Mesendoderm (in vitro differentiated cells): ENCODE data around the gene RAET1E.

Experiments
- DNase-seq: peaks from one replicate; pipeline ENCODE4 v3.0.0; 2013
- H2AK5ac ChIP-seq: 2 replicates; pipeline ENCODE4 v1.6.1; 2013; ENCODE audit warnings: low read length, inconsistent platforms
- H2BK120ac ChIP-seq: 2 replicates; pipeline ENCODE4 v1.6.1; 2013; ENCODE audit warnings: low read depth, mild to moderate bottlenecking, low read length, moderate library complexity, mixed read lengths
- H2BK15ac ChIP-seq: replicated peaks from 2 replicates; pipeline ENCODE4 v1.6.1; 2013; ENCODE audit warnings: low read depth, mild to moderate bottlenecking, moderate library complexity
- H2BK5ac ChIP-seq: 2 replicates; pipeline ENCODE4 v1.6.1; 2013; ENCODE audit warnings: low read length, inconsistent platforms
- H3K18ac ChIP-seq: 2 replicates; pipeline ENCODE4 v1.6.1; 2013; ENCODE audit warnings: mild to moderate bottlenecking, low read length, mixed read lengths
- H3K23ac ChIP-seq: one replicate; pipeline ENCODE4 v1.6.1; 2013; ENCODE audit warnings: low read length
- H3K27ac ChIP-seq: 2 replicates; pipeline ENCODE4 v1.5.1; 2013; ENCODE audit warnings: low read depth, mild to moderate bottlenecking, inconsistent platforms, low read length, moderate library complexity
- H3K27me3 ChIP-seq: 2 replicates; pipeline ENCODE4 v1.6.1; 2013; ENCODE audit warnings: low read length, control low read depth, mild to moderate bottlenecking, inconsistent platforms; ENCODE audit not compliant: insufficient read depth, poor library complexity
- H3K36me3 ChIP-seq: 2 replicates; pipeline ENCODE4 v1.6.1; 2013; ENCODE audit warnings: low read length, inconsistent platforms; ENCODE audit not compliant: control insufficient read depth, insufficient read depth
- H3K4ac ChIP-seq: one replicate; pipeline ENCODE4 v1.6.1; 2013; ENCODE audit warnings: low read depth, mild to moderate bottlenecking, low read length, moderate library complexity
- H3K4me1 ChIP-seq: 2 replicates; pipeline ENCODE4 v1.6.1; 2013; ENCODE audit warnings: low read depth, low read length, inconsistent platforms; ENCODE audit not compliant: control insufficient read depth
- H3K4me2 ChIP-seq: 2 replicates; pipeline ENCODE4 v1.6.1; 2013; ENCODE audit warnings: low read length
- H3K4me3 ChIP-seq: 2 replicates; pipeline ENCODE4 v1.5.1; 2013; ENCODE audit warnings: mild to moderate bottlenecking, low read length
- H3K56ac ChIP-seq: one replicate; pipeline ENCODE4 v1.6.1; 2013; ENCODE audit warnings: low read length
- H3K79me1 ChIP-seq: 2 replicates; pipeline ENCODE4 v1.6.1; 2013; ENCODE audit warnings: low read length, inconsistent platforms
- H3K79me2 ChIP-seq: 2 replicates; pipeline ENCODE4 v1.6.1; 2013; ENCODE audit warnings: mild to moderate bottlenecking, low read length; ENCODE audit not compliant: control insufficient read depth, insufficient read depth
- H3K9ac ChIP-seq: 2 replicates; pipeline ENCODE4 v1.6.1; 2013; ENCODE audit warnings: low read length, inconsistent platforms
- H4K5ac ChIP-seq: one replicate; pipeline ENCODE4 v1.6.1; 2013; ENCODE audit warnings: low read length
- H4K8ac ChIP-seq: one replicate; pipeline ENCODE4 v1.6.1; 2013; ENCODE audit warnings: low read depth, mild to moderate bottlenecking, control low read depth, low read length, moderate library complexity
- WGBS: extraction: QIAGEN DNeasy Blood & Tissue Kit; methylation state at CpG from one replicate; pipeline ENCODE4 v1.1.7; 2013; ENCODE audit warnings: low lambda C conversion rate, missing lambda C conversion rate; ENCODE audit not compliant: insufficient coverage; ENCODE audit errors: extremely low coverage; 5-methylcytosine and 5-hydroxymethylcytosine counted together

Gene RAET1E

DNA sequence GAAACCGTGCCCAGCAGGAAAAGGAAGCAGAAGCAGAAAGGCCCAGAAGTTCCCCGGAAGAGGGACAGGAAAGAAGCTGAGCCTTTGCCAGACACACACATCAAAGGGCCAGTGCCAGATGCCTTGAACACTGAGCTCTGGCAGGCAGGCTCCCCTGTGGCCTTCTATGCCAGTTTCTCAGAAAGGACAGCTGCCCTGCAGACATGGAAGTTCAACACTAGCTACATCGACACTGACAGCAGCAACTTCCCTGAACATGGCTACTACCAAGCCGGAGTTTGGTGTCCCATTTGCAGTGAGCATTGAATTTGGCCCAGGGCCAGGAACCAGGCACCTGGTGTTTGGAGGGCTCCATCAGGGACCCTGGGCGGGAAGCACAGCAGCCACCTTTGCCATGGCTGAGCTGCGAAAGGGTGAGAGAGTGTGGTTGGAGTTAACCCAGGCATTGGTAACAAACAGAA lies 8.0 kb upstream of the RAET1E start:
- Histone ChIP-seq H3K4me1 (no peaks in the 10 kb centered on the region), H4K5ac (no peak overlapping the region)

GRCh38 chr6:149905371-149905910 lies 7.5 kb upstream of the RAET1E start:
- Histone ChIP-seq H3K27ac (no peak overlapping the region), H3K4me2 (no peak overlapping the region), H4K5ac (no peak overlapping the region), H4K8ac (no peak overlapping the region), H3K79me2 (no peaks in the 10 kb centered on the region), H3K23ac (no peak overlapping the region), H3K4ac (no peak overlapping the region), H3K18ac (no peak overlapping the region), H2BK5ac (no peak overlapping the region), H3K36me3 (no peaks in the 10 kb centered on the region), H3K4me3 (no peak overlapping the region), H3K56ac (no peak overlapping the region), H2BK120ac (no peak overlapping the region), H3K27me3 (no peaks in the 10 kb centered on the region), H2BK15ac (no peak overlapping the region), H3K4me1 (no peaks in the 10 kb centered on the region), H3K79me1 (no peaks in the 10 kb centered on the region), H2AK5ac (no peak overlapping the region), H3K9ac (no peak overlapping the region)
- DNase-seq: no peak
- no CpG with 5 or more reads among the region's 18 CpGs for WGBS

More for the DNA sequence above, 8.0 kb upstream of the RAET1E start:
- H3K23ac ChIP-seq: no peak overlapping the region
- H3K4ac ChIP-seq: no peak overlapping the region
- H3K27ac ChIP-seq: no peak overlapping the region
- no peak overlapping the region for H2BK5ac ChIP-seq
- H3K4me3 ChIP-seq: no peak overlapping the region
- H3K56ac ChIP-seq: no peak overlapping the region
- H3K36me3 ChIP-seq: no peaks in the 10 kb centered on the region
- H4K8ac ChIP-seq: no peak overlapping the region
- no peaks in the 10 kb centered on the region for H3K79me1 ChIP-seq
- H3K18ac ChIP-seq: no peak overlapping the region
- no peak overlapping the region for H2BK120ac ChIP-seq
- no peak for DNase-seq
- no peak overlapping the region for H2AK5ac ChIP-seq
- no peak overlapping the region for H3K4me2 ChIP-seq
- no peaks in the 10 kb centered on the region for H3K79me2 ChIP-seq
- H3K27me3 ChIP-seq: no peaks in the 10 kb centered on the region
- no peak overlapping the region for H3K9ac ChIP-seq
- H2BK15ac ChIP-seq: no peak overlapping the region
- WGBS: no CpG with 5 or more reads among the region's 6 CpGs

DNA sequence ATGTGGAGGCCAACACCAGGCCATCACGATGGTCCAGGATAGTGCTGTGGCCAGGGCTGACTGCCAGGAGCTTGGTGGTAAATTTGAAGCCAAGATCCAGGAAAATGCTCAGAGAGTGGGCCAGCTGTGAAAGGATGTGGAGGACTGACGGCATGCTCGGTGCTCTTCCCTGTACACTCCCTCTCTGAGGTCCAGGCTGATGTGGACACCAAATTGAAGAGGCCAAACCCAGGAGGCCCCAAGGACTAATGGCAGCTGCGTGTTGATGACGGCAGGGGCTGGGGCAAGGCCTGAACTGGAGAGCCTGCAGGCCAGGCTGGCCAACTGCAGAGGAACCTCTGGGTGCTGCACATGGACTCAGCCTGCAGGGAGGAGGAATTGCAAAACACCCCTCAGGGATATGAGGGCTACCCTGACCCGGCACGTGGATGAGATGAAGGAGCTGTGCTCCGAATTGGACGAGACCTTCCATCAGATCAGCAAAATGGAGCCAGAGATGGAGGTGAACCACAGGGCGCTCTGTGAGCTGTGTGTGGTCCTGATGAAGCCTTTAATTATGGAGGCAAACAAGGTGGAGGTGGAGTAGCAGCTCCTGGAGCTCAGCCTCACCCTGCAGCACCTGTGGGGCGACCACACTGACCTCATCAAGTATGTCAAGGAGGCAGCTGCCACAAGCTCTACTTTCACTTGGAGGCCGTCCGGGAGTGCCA lies 6.9 kb upstream of the RAET1E start:
- Histone ChIP-seq H3K9ac (no peak overlapping the region), H3K4ac (no peak overlapping the region), H3K36me3 (no peaks in the 10 kb centered on the region), H3K27me3 (no peaks in the 10 kb centered on the region), H2BK5ac (no peak overlapping the region), H2BK120ac (no peak overlapping the region), H3K79me2 (no peaks in the 10 kb centered on the region), H2AK5ac (no peak overlapping the region), H3K18ac (no peak overlapping the region), H3K4me3 (no peak overlapping the region), H3K27ac (no peak overlapping the region), H4K5ac (no peak overlapping the region), H4K8ac (no peak overlapping the region), H3K56ac (no peak overlapping the region), H3K4me1 (no peaks in the 10 kb centered on the region), H3K4me2 (no peak overlapping the region), H3K23ac (no peak overlapping the region), H3K79me1 (no peaks in the 10 kb centered on the region), H2BK15ac (no peak overlapping the region)
- no CpG with 5 or more reads among the region's 13 CpGs for WGBS
- no peak for DNase-seq

- Histone ChIP-seq H3K4me2 (no peak overlapping the region), H3K4ac (no peak overlapping the region), H2BK5ac (no peak overlapping the region), H4K5ac (no peak overlapping the region), H3K79me2 (no peaks in the 10 kb centered on the region), H3K23ac (no peak overlapping the region), H3K4me3 (no peak overlapping the region), H3K79me1 (no peaks in the 10 kb centered on the region), H3K4me1 (no peaks in the 10 kb centered on the region), H2AK5ac (no peak overlapping the region), H3K27ac (no peak overlapping the region), H3K36me3 (no peaks in the 10 kb centered on the region), H3K27me3 (no peaks in the 10 kb centered on the region), H2BK120ac (no peak overlapping the region), H3K9ac (no peak overlapping the region), H3K18ac (no peak overlapping the region), H2BK15ac (no peak overlapping the region), H4K8ac (no peak overlapping the region), H3K56ac (no peak overlapping the region)
- peak; percentile 34 for DNase-seq
- WGBS: no CpG with 5 or more reads among the region's 5 CpGs
Observed at GRCh38 chr6:149903938-149904611, 6.2 kb upstream of the RAET1E start.

- Histone ChIP-seq H2BK15ac (no peak overlapping the region), H3K27me3 (no peaks in the 10 kb centered on the region), H4K5ac (no peak overlapping the region), H3K36me3 (no peaks in the 10 kb centered on the region), H2AK5ac (no peak overlapping the region), H3K56ac (no peak overlapping the region), H3K23ac (no peak overlapping the region), H3K4me3 (no peak overlapping the region), H3K4ac (no peak overlapping the region), H3K4me1 (no peaks in the 10 kb centered on the region), H3K27ac (no peak overlapping the region), H3K9ac (no peak overlapping the region), H3K79me1 (no peaks in the 10 kb centered on the region), H4K8ac (no peak overlapping the region), H3K79me2 (no peaks in the 10 kb centered on the region), H3K18ac (no peak overlapping the region), H3K4me2 (no peak overlapping the region), H2BK120ac (no peak overlapping the region), H2BK5ac (no peak overlapping the region)
- DNase-seq: no peak
- WGBS: no CpG with 5 or more reads among the region's 6 CpGs
Observed at GRCh38 chr6:149901444-149902140, 3.7 kb upstream of the RAET1E start.
